ENCODE measurements around the gene SLC38A5. TPM values are rescaled to one million over a fixed set of nuclear protein-coding genes. Genes with fewer than 3 reads are reported as not detected.

Gene SLC38A5
- total and polyA plus RNA-seq, 2 donors (not counting 1 experiment from before 2014, with no cell fraction given) = 8.3 to 21.5 TPM

GRCh38 chrX:48491809-48492208 lies 21.7 kb upstream of the SLC38A5 start:
- Histone ChIP-seq H3K4me2 (ENCODE audit: extremely low read depth, insufficient read depth, low read length) (no peak overlapping the region), H3K4me1 (ENCODE audit: control insufficient read depth, extremely low read depth, insufficient read depth, low read length) (peaks cover 2% of the 10 kb centered on the region), H2AFZ (ENCODE audit: low read length) (no peak overlapping the region), H3K9me3 (ENCODE audit: control insufficient read depth, insufficient read depth, low read depth, low read length) (no peaks in the 10 kb centered on the region), H3K4me3 (replicated peaks in 1 of 4; ENCODE audit: control extremely low read depth in 1 of 4, insufficient read depth in 1 of 4, low read depth in 3 of 4, low read length in 4 of 4) (no peak overlapping the region), H3K27me3 (ENCODE audit: control insufficient read depth, insufficient read depth, low read length) (no peaks in the 10 kb centered on the region), H4K20me1 (ENCODE audit: control insufficient read depth, extremely low read depth, insufficient read depth, low read length) (no peaks in the 10 kb centered on the region), H3K27ac (ENCODE audit: insufficient read depth, low read length) (peak overlapping the region; percentile 25), H3K79me2 (ENCODE audit: control insufficient read depth, insufficient read depth, low read length) (no peaks in the 10 kb centered on the region), H3K36me3 (ENCODE audit: control insufficient read depth, insufficient read depth, low read length) (no peaks in the 10 kb centered on the region), H3K9ac (ENCODE audit: insufficient read depth, low read length) (no peak overlapping the region)
- TF ChIP-seq, protein P1, sequence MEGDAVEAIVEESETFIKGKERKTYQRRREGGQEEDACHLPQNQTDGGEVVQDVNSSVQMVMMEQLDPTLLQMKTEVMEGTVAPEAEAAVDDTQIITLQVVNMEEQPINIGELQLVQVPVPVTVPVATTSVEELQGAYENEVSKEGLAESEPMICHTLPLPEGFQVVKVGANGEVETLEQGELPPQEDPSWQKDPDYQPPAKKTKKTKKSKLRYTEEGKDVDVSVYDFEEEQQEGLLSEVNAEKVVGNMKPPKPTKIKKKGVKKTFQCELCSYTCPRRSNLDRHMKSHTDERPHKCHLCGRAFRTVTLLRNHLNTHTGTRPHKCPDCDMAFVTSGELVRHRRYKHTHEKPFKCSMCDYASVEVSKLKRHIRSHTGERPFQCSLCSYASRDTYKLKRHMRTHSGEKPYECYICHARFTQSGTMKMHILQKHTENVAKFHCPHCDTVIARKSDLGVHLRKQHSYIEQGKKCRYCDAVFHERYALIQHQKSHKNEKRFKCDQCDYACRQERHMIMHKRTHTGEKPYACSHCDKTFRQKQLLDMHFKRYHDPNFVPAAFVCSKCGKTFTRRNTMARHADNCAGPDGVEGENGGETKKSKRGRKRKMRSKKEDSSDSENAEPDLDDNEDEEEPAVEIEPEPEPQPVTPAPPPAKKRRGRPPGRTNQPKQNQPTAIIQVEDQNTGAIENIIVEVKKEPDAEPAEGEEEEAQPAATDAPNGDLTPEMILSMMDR (conservative IDR thresholded peaks at IDR 0.05 in 1 of 2, IDR thresholded peaks at IDR 0.05 in 1 of 2; ENCODE audit: low read depth in 1 of 2, low read length in 2 of 2) = no peak
- TF ChIP-seq EZH2 (IDR thresholded peaks at IDR 0.05; ENCODE audit: low read length, missing control alignments) = no peak
- no peak for DNase-seq (ENCODE audit: low read depth in 2 of 2)

DNA sequence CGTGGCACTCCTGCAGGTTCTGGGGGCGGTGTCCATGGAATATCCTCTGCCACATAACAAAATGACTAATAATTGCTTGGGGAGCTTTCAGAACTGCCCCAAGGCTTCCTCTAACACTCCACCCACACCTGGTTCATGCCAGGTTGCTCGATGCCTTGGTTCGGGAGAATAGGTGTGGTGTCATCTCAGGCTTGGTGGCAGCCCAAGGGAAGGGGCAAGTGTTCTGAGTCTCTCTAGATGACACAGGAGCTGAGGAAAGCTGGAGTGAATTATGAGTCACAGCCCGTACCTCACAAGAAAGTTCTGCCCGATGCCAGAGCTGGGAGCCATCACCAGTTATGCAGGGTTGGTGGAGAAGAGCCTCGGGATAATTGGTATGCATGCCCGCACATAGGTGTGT lies 20.6 kb upstream of the SLC38A5 start:
- Histone ChIP-seq H2AFZ (ENCODE audit: low read length) (no peak overlapping the region), H3K4me2 (ENCODE audit: extremely low read depth, insufficient read depth, low read length) (no peak overlapping the region), H3K27me3 (ENCODE audit: control insufficient read depth, insufficient read depth, low read length) (no peaks in the 10 kb centered on the region), H3K9ac (ENCODE audit: insufficient read depth, low read length) (no peak overlapping the region), H3K4me3 (replicated peaks in 1 of 4; ENCODE audit: control extremely low read depth in 1 of 4, insufficient read depth in 1 of 4, low read depth in 3 of 4, low read length in 4 of 4) (no peak overlapping the region), H3K9me3 (ENCODE audit: control insufficient read depth, insufficient read depth, low read depth, low read length) (no peaks in the 10 kb centered on the region), H3K79me2 (ENCODE audit: control insufficient read depth, insufficient read depth, low read length) (no peaks in the 10 kb centered on the region), H3K4me1 (ENCODE audit: control insufficient read depth, extremely low read depth, insufficient read depth, low read length) (peaks cover 2% of the 10 kb centered on the region), H4K20me1 (ENCODE audit: control insufficient read depth, extremely low read depth, insufficient read depth, low read length) (no peaks in the 10 kb centered on the region), H3K27ac (ENCODE audit: insufficient read depth, low read length) (no peak overlapping the region), H3K36me3 (ENCODE audit: control insufficient read depth, insufficient read depth, low read length) (no peaks in the 10 kb centered on the region)
- TF ChIP-seq, protein P1 (conservative IDR thresholded peaks at IDR 0.05 in 1 of 2, IDR thresholded peaks at IDR 0.05 in 1 of 2; ENCODE audit: low read depth in 1 of 2, low read length in 2 of 2) = no peak
- TF ChIP-seq EZH2 (IDR thresholded peaks at IDR 0.05; ENCODE audit: low read length, missing control alignments) = no peak
- DNase-seq (ENCODE audit: low read depth in 2 of 2) = peak in 1 of 2 donors; percentile 43

DNA sequence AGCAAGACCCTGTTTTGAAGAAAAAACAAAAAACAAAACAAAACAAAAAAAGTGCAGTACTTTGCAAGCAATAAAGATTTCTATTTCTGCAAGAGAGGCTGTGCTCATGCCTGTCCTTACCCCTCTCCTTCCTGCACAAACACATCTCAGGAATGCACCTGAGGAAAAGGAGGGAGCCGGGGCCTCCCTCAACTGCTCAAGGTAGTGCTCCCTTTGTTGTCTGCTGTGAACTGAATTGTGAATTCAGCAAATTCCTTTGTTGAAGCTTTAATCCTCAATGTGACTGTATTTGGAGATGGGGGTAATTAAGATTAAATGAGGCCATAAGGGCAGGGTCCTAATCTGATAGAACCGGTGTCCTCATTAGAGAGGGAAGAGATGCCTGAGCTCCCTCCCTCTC lies 19.8 kb upstream of the SLC38A5 start:
- Histone ChIP-seq H3K27ac (ENCODE audit: insufficient read depth, low read length) (no peak overlapping the region), H3K9me3 (ENCODE audit: control insufficient read depth, insufficient read depth, low read depth, low read length) (no peaks in the 10 kb centered on the region), H4K20me1 (ENCODE audit: control insufficient read depth, extremely low read depth, insufficient read depth, low read length) (no peaks in the 10 kb centered on the region), H3K4me3 (replicated peaks in 1 of 4; ENCODE audit: control extremely low read depth in 1 of 4, insufficient read depth in 1 of 4, low read depth in 3 of 4, low read length in 4 of 4) (no peak overlapping the region), H3K9ac (ENCODE audit: insufficient read depth, low read length) (no peak overlapping the region), H2AFZ (ENCODE audit: low read length) (no peak overlapping the region), H3K27me3 (ENCODE audit: control insufficient read depth, insufficient read depth, low read length) (no peaks in the 10 kb centered on the region), H3K4me1 (ENCODE audit: control insufficient read depth, extremely low read depth, insufficient read depth, low read length) (peaks cover 2% of the 10 kb centered on the region), H3K4me2 (ENCODE audit: extremely low read depth, insufficient read depth, low read length) (no peak overlapping the region), H3K79me2 (ENCODE audit: control insufficient read depth, insufficient read depth, low read length) (no peaks in the 10 kb centered on the region), H3K36me3 (ENCODE audit: control insufficient read depth, insufficient read depth, low read length) (no peaks in the 10 kb centered on the region)
- TF ChIP-seq, protein P1 (conservative IDR thresholded peaks at IDR 0.05 in 1 of 2, IDR thresholded peaks at IDR 0.05 in 1 of 2; ENCODE audit: low read depth in 1 of 2, low read length in 2 of 2) = no peak
- no peak for TF ChIP-seq EZH2 (IDR thresholded peaks at IDR 0.05; ENCODE audit: low read length, missing control alignments)
- no peak for DNase-seq (ENCODE audit: low read depth in 2 of 2)
